SK-N-SH (cell line): ENCODE data around the gene SCRG1. TPM values are rescaled to one million over a fixed set of nuclear protein-coding genes. Genes with fewer than 3 reads are reported as not detected.

ENCODE experiments used
- CTCF ChIA-PET: fragments of 300-600, 350-600 bp; formaldehyde crosslinking; extraction: SDS; loops from one replicate; lab custom pipeline; 2021; lab: Yijun Ruan, JAX
- POLR2A ChIA-PET: fragments of 350-600 bp; sonication (Branson Sonifier 250); formaldehyde crosslinking; extraction: SDS; loops from one replicate; lab custom pipeline; 2020; ENCODE audit warnings: antibody characterized with exemption, inconsistent platforms; lab: Yijun Ruan, JAX
- DNase-seq: peaks from one replicate; pipeline ENCODE4 v3.0.0; 2012
- H2AFZ ChIP-seq: fragments of 200-600 bp; sonication (generic); 2 replicates; pipeline ENCODE4 v1.8.1; 2016; ENCODE audit warnings: antibody characterized with exemption, mild to moderate bottlenecking, low read depth
- H3F3A ChIP-seq: fragments of 200-600 bp; sonication (generic); replicated peaks from 2 replicates; pipeline ENCODE3; 2016; ENCODE audit warnings: antibody characterized with exemption, mild to moderate bottlenecking; ENCODE audit not compliant: insufficient read depth
- H3K27ac ChIP-seq, 2 experiments: fragments of 200-500 bp in 1 of 2; fragments of 200-600 bp in 1 of 2; sonication (Bioruptor generic) in 1 of 2; sonication (generic), shearing (Covaris generic) in 1 of 2; 2 replicates each; pipeline versions ENCODE4 v1.5.1 to v1.6.1; 2014 to 2016; ENCODE audit warnings: low read depth in 2 of 2, inconsistent platforms in 1 of 2, low read length in 1 of 2, mild to moderate bottlenecking in 1 of 2, mixed read lengths in 1 of 2
- H3K27me3 ChIP-seq: fragments of 200-600 bp; sonication (generic), shearing (Covaris generic); 2 replicates; pipeline ENCODE4 v1.6.1; 2016; ENCODE audit warnings: mixed run types; ENCODE audit not compliant: insufficient read depth
- H3K36me3 ChIP-seq, 2 experiments: fragments of 200-500 bp in 1 of 2; fragments of 200-600 bp in 1 of 2; sonication (Bioruptor generic) in 1 of 2; sonication (generic) in 1 of 2; replicated peaks in 1 of 2; 2 replicates each; pipeline versions ENCODE3 to v1.5.1; 2014 to 2016; ENCODE audit warnings: low read length in 1 of 2, mild to moderate bottlenecking in 1 of 2; ENCODE audit not compliant: insufficient read depth in 2 of 2, control insufficient read depth in 1 of 2
- H3K4me1 ChIP-seq, 2 experiments: fragments of 200-500 bp in 1 of 2; fragments of 200-600 bp in 1 of 2; sonication (Bioruptor generic) in 1 of 2; sonication (generic), shearing (Covaris generic) in 1 of 2; 2 replicates each; pipeline versions ENCODE4 v1.5.1 to v1.6.1; 2014 to 2016; ENCODE audit warnings: low read depth in 1 of 2, low read length in 1 of 2, mixed run types in 1 of 2; ENCODE audit not compliant: insufficient read depth in 2 of 2, control insufficient read depth in 1 of 2
- H3K4me2 ChIP-seq: fragments of 200-600 bp; sonication (generic), shearing (Covaris generic); 2 replicates; pipeline ENCODE4 v1.6.1; 2017; ENCODE audit warnings: mixed run types
- H3K4me3 ChIP-seq, 2 experiments: fragments of 200-500 bp in 1 of 2; fragments of 200-600 bp in 1 of 2; sonication (Bioruptor generic) in 1 of 2; sonication (generic), shearing (Covaris generic) in 1 of 2; 2 replicates each; pipeline versions ENCODE4 v1.5.1 to v1.8.1; 2014 to 2016; ENCODE audit warnings: low read depth in 2 of 2, inconsistent platforms in 1 of 2, low read length in 1 of 2, mild to moderate bottlenecking in 1 of 2, mixed read lengths in 1 of 2, moderate library complexity in 1 of 2
- H3K79me2 ChIP-seq: fragments of 200-600 bp; sonication (generic); 2 replicates; pipeline ENCODE4 v1.8.1; 2017; ENCODE audit warnings: mild to moderate bottlenecking; ENCODE audit not compliant: insufficient read depth
- H3K9ac ChIP-seq: fragments of 200-600 bp; sonication (generic); 2 replicates; pipeline ENCODE4 v1.6.1; 2017; ENCODE audit warnings: mixed run types
- H3K9me2 ChIP-seq: fragments of 200-600 bp; sonication (generic); 2 replicates; pipeline ENCODE4 v1.6.1; 2017; ENCODE audit warnings: mixed run types
- H3K9me3 ChIP-seq: fragments of 200-600 bp; sonication (generic); 2 replicates; pipeline ENCODE4 v1.6.1; 2017; ENCODE audit warnings: mixed run types, mild to moderate bottlenecking, moderate library complexity
- H4K20me1 ChIP-seq: fragments of 200-600 bp; sonication (generic); 2 replicates; pipeline ENCODE4 v1.6.1; 2017; ENCODE audit warnings: mild to moderate bottlenecking, mixed run types; ENCODE audit not compliant: insufficient read depth
- CHD2 ChIP-seq: fragments of 150-350 bp; IDR thresholded peaks from 2 replicates; pipeline ENCODE4 v1.6.1; 2018; ENCODE audit warnings: low read length; ENCODE audit not compliant: partially characterized antibody
- ELF1 ChIP-seq: IDR thresholded peaks from 2 replicates; pipeline ENCODE4 v1.4.0; 2012
- FOSL2 ChIP-seq: IDR thresholded peaks from 2 replicates; pipeline ENCODE4 v1.4.0; 2012; ENCODE audit warnings: low read depth, mild to moderate bottlenecking, moderate library complexity, borderline replicate concordance
- FOXJ3 ChIP-seq: sonication (generic); formaldehyde crosslinking; IDR thresholded peaks from 2 replicates; pipeline ENCODE4 v1.5.1; 2020; ENCODE audit warnings: mild to moderate bottlenecking, missing genetic modification reagents
- FOXM1 ChIP-seq: IDR thresholded peaks from 2 replicates; pipeline ENCODE4 v1.4.0; 2012; ENCODE audit warnings: low read depth, mild to moderate bottlenecking
- GABPA ChIP-seq: IDR thresholded peaks from 2 replicates; pipeline ENCODE4 v1.4.0; 2012; ENCODE audit warnings: low read depth, mild to moderate bottlenecking
- GATA2 ChIP-seq: sonication (generic); formaldehyde crosslinking; IDR thresholded peaks from 2 replicates; pipeline ENCODE4 v1.5.0; 2020; ENCODE audit warnings: mild to moderate bottlenecking, missing genetic modification reagents
- JUND ChIP-seq: IDR thresholded peaks from 2 replicates; pipeline ENCODE4 v1.4.0; 2012
- MXI1 ChIP-seq: IDR thresholded peaks from 2 replicates; pipeline ENCODE4 v1.6.1; 2012; ENCODE audit warnings: mild to moderate bottlenecking, low read depth, low read length, improper control_type of control experiment
- NRF1 ChIP-seq: IDR thresholded peaks from 2 replicates; pipeline ENCODE4 v1.6.1; 2012; ENCODE audit warnings: low read depth, mild to moderate bottlenecking, low read length
- POLR2AphosphoS5 ChIP-seq: IDR thresholded peaks from 2 replicates; pipeline ENCODE4 v1.6.1; 2012; ENCODE audit warnings: low read depth, low read length
- RAD21 ChIP-seq: IDR thresholded peaks from 2 replicates; pipeline ENCODE4 v1.6.1; 2012; ENCODE audit warnings: mild to moderate bottlenecking, low read length
- RCOR1 ChIP-seq: fragments of 150-350 bp; IDR thresholded peaks from 2 replicates; pipeline ENCODE4 v1.6.1; 2017; ENCODE audit warnings: antibody characterized with exemption, low read length
- RFX5 ChIP-seq: IDR thresholded peaks from 2 replicates; pipeline ENCODE4 v1.6.1; 2012; ENCODE audit warnings: mild to moderate bottlenecking, improper control_type of control experiment, low read length
- RXRA ChIP-seq: IDR thresholded peaks from 2 replicates; pipeline ENCODE4 v1.4.0; 2012; ENCODE audit warnings: low read depth, mild to moderate bottlenecking, borderline replicate concordance
- SMC3 ChIP-seq: IDR thresholded peaks from 2 replicates; pipeline ENCODE4 v1.6.1; 2012; ENCODE audit warnings: low read depth, low read length, improper control_type of control experiment
- TAF1 ChIP-seq: IDR thresholded peaks from 2 replicates; pipeline ENCODE4 v1.6.1; 2012; ENCODE audit warnings: low read depth, mild to moderate bottlenecking, low read length, moderate library complexity, borderline replicate concordance
- TCF12 ChIP-seq: IDR thresholded peaks from 2 replicates; pipeline ENCODE4 v1.4.0; 2012
- YY1 ChIP-seq: IDR thresholded peaks from 2 replicates; pipeline ENCODE4 v1.4.0; 2012; ENCODE audit warnings: low read depth, mild to moderate bottlenecking
- WGBS: methylation state at CpG from one replicate; pipeline ENCODE4 v1.1.6; 2017; ENCODE audit warnings: low lambda C conversion rate; 5-methylcytosine and 5-hydroxymethylcytosine counted together
- polyA plus RNA-seq, 3 experiments: library from polyadenylated mRNA; depleted of rRNA; stranded (reverse); fragments of >200 nt; gene quantifications; 2 replicates each; pipeline ENCODE4 v1.2.3, GENCODE V29; 2012
- TF ChIP-seq, protein P1 (sequence below): IDR thresholded peaks from 2 replicates; pipeline ENCODE4 v1.6.1; 2012; ENCODE audit warnings: mild to moderate bottlenecking, low read depth, low read length, moderate library complexity
- TF ChIP-seq, protein P2 (sequence below): IDR thresholded peaks from 2 replicates; pipeline ENCODE4 v1.4.0; 2012; ENCODE audit warnings: low read depth, borderline replicate concordance
- TF ChIP-seq, protein P3 (sequence below): fragments of 150-350 bp; IDR thresholded peaks from 2 replicates; pipeline ENCODE4 v1.6.1; 2017; ENCODE audit warnings: antibody characterized with exemption, low read length, low read depth, borderline replicate concordance
- TF ChIP-seq, protein P4 (sequence below): fragments of 200-600 bp; sonication (generic); IDR thresholded peaks from 2 replicates; pipeline ENCODE4 v1.6.1; 2017; ENCODE audit warnings: antibody characterized with exemption, mild to moderate bottlenecking, moderate library complexity

SCRG1 gene
- polyA plus RNA-seq, 1 of the 3 experiments (the other 2 are of a cell fraction): 0.16 TPM

DNA sequence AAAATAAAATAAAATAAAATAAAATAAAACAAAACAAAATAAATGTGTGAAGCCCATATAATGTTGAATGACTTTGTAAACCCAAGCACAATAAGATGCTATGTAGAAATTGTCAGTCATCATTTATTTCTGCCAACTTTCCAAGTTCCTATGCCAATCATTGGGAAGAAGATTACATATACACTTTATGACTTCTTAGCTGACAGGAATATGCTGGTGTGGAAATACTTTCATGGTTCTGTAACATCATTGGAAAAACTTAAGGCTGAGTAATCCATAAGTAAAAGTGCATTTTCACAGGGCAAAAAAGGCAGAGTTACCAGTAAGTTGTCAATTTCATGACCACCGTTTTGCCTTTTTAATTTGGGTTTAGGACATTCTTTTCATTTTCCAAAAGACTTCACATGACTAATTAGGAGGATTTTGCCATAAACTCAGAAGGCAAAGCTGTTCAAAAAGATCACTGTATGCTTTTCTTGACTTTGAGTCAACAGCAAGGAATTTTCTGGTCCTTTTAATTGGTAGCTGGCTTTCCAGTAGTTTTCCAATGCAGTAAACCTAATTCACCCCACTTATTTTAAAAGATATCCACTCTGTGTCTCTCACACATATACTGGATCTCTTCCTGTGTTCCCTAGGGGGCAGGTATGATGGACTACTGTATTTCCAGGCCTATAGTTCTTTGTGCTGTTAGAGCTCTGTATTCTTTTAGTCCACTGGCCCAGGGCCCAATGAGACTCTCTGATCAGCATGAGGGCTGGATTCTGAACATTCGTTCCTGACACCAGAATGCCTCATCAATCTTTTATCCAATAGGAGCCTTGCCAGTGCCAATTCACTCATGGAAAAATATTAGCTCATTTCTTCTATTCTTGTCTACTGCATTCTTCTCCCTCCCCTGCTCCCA lies 26.2 kb upstream of the SCRG1 start (continued):
- TF ChIP-seq, protein P1, sequence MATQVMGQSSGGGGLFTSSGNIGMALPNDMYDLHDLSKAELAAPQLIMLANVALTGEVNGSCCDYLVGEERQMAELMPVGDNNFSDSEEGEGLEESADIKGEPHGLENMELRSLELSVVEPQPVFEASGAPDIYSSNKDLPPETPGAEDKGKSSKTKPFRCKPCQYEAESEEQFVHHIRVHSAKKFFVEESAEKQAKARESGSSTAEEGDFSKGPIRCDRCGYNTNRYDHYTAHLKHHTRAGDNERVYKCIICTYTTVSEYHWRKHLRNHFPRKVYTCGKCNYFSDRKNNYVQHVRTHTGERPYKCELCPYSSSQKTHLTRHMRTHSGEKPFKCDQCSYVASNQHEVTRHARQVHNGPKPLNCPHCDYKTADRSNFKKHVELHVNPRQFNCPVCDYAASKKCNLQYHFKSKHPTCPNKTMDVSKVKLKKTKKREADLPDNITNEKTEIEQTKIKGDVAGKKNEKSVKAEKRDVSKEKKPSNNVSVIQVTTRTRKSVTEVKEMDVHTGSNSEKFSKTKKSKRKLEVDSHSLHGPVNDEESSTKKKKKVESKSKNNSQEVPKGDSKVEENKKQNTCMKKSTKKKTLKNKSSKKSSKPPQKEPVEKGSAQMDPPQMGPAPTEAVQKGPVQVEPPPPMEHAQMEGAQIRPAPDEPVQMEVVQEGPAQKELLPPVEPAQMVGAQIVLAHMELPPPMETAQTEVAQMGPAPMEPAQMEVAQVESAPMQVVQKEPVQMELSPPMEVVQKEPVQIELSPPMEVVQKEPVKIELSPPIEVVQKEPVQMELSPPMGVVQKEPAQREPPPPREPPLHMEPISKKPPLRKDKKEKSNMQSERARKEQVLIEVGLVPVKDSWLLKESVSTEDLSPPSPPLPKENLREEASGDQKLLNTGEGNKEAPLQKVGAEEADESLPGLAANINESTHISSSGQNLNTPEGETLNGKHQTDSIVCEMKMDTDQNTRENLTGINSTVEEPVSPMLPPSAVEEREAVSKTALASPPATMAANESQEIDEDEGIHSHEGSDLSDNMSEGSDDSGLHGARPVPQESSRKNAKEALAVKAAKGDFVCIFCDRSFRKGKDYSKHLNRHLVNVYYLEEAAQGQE: no peak
- TF ChIP-seq SMC3 (no peak), CHD2 (no peak), GATA2 (no peak), RXRA (no peak)
- TF ChIP-seq, protein P2, sequence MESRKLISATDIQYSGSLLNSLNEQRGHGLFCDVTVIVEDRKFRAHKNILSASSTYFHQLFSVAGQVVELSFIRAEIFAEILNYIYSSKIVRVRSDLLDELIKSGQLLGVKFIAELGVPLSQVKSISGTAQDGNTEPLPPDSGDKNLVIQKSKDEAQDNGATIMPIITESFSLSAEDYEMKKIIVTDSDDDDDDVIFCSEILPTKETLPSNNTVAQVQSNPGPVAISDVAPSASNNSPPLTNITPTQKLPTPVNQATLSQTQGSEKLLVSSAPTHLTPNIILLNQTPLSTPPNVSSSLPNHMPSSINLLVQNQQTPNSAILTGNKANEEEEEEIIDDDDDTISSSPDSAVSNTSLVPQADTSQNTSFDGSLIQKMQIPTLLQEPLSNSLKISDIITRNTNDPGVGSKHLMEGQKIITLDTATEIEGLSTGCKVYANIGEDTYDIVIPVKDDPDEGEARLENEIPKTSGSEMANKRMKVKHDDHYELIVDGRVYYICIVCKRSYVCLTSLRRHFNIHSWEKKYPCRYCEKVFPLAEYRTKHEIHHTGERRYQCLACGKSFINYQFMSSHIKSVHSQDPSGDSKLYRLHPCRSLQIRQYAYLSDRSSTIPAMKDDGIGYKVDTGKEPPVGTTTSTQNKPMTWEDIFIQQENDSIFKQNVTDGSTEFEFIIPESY: no peak

DNA sequence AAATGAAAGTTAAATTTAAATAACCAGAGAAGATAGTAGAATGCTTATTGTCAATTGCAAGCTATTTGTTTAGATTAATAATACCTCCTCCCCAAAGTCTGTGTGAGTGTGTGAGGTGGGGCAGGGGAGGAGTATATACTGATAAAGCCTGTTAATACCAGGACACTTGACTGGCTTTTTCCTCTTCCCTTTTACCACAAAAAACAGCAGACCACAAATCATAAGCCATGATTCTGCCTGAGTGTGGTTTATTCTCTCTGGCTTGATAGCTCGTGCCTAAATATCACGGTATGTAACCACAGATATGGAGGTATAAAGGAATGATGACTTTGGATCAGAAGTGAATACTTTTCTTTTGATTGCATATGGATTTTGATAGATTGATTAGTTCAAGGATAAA lies 21.9 kb upstream of the SCRG1 start:
- Histone ChIP-seq H3K9me3 (no peaks in the 10 kb centered on the region), H3K36me3 (no peaks in the 10 kb centered on the region), H2AFZ (no peak overlapping the region), H3K9ac (no peak overlapping the region), H3K27ac (peak overlapping the region in 1 of 2 experiments; percentile 56; a peak in 2 of 4 replicates), H3K27me3 (no peaks in the 10 kb centered on the region), H3K4me3 (no peak overlapping the region), H3K79me2 (no peaks in the 10 kb centered on the region), H4K20me1 (no peaks in the 10 kb centered on the region), H3K4me1 (peaks cover 0 to 5% of the 10 kb centered on the region in 2 experiments; a peak in 3 of 4 replicates), H3K9me2 (no peaks in the 10 kb centered on the region), H3F3A (peaks cover 18% of the 10 kb centered on the region), H3K4me2 (no peak overlapping the region)
- WGBS: 96% methylated on average over 2 of the region's 2 CpGs
- DNase-seq: no peak
- TF ChIP-seq, protein P3, sequence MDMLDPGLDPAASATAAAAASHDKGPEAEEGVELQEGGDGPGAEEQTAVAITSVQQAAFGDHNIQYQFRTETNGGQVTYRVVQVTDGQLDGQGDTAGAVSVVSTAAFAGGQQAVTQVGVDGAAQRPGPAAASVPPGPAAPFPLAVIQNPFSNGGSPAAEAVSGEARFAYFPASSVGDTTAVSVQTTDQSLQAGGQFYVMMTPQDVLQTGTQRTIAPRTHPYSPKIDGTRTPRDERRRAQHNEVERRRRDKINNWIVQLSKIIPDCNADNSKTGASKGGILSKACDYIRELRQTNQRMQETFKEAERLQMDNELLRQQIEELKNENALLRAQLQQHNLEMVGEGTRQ: no peak
- TF ChIP-seq RCOR1 (no peak), RAD21 (no peak), GATA2 (no peak), FOSL2 (no peak), RFX5 (no peak), GABPA (no peak), ELF1 (no peak), FOXJ3 (no peak), MXI1 (no peak), JUND (no peak), RXRA (no peak), TCF12 (no peak), TAF1 (no peak), CHD2 (no peak), YY1 (no peak), NRF1 (no peak), FOXM1 (no peak), POLR2AphosphoS5 (no peak)
- TF ChIP-seq, protein P4, sequence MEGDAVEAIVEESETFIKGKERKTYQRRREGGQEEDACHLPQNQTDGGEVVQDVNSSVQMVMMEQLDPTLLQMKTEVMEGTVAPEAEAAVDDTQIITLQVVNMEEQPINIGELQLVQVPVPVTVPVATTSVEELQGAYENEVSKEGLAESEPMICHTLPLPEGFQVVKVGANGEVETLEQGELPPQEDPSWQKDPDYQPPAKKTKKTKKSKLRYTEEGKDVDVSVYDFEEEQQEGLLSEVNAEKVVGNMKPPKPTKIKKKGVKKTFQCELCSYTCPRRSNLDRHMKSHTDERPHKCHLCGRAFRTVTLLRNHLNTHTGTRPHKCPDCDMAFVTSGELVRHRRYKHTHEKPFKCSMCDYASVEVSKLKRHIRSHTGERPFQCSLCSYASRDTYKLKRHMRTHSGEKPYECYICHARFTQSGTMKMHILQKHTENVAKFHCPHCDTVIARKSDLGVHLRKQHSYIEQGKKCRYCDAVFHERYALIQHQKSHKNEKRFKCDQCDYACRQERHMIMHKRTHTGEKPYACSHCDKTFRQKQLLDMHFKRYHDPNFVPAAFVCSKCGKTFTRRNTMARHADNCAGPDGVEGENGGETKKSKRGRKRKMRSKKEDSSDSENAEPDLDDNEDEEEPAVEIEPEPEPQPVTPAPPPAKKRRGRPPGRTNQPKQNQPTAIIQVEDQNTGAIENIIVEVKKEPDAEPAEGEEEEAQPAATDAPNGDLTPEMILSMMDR: no peak
- ChIA-PET POLR2A (interaction anchor here (1.0 to 2.7 kb wide), 9 partner anchors 52 to 570 kb away, joined by 3 to 23 read pairs (median 4); no protein-coding TSS in a partner anchor), CTCF (interaction anchor here (0.6 to 3.5 kb wide), 47 partner anchors 9 to 898 kb away, joined by 3 to 29 read pairs (median 4); no protein-coding TSS in a partner anchor)
